ENCODE measurements around the gene DPYSL5.

- TF ChIP-seq POLR2A (IDR thresholded peaks at IDR 0.05; ENCODE audit: low read depth, low read length) (no peak), POLR2AphosphoS5 (IDR thresholded peaks at IDR 0.05; ENCODE audit: low read depth, low read length) (no peak), PAX5 (IDR thresholded peaks at IDR 0.05; ENCODE audit: insufficient read depth, low read length, severe bottlenecking) (no peak)
These were observed 62.2 kb downstream of the DPYSL5 start for GRCh38 chr2:26910176-26910575.
